HFF-Myc (cell line): Measurements from ENCODE around the gene IBA57.

Source experiments
- DNase-seq: peaks from one replicate; pipeline ENCODE4 v3.0.0-alpha.2; 2011; ENCODE audit warnings: low read depth; ENCODE audit errors: extremely low read depth
- H3K4me3 ChIP-seq: replicated peaks from 2 replicates; pipeline ENCODE4 v1.5.1; 2011; ENCODE audit warnings: low read depth, mild to moderate bottlenecking, control low read depth, low read length
- CTCF ChIP-seq: IDR thresholded peaks from 2 replicates; pipeline ENCODE4 v1.5.1; 2012; ENCODE audit warnings: mild to moderate bottlenecking, low read depth, low read length, control low read depth; ENCODE audit errors: missing control alignments

Gene IBA57

GRCh38 chr1:228156941-228157728 lies 8.5 kb upstream of the IBA57 start:
- H3K4me3 ChIP-seq = no peak overlapping the region
- no peak for TF ChIP-seq CTCF
- DNase-seq = no peak

GRCh38 chr1:228157729-228158126 lies 7.9 kb upstream of the IBA57 start:
- no peak overlapping the region for H3K4me3 ChIP-seq
- no peak for DNase-seq
- TF ChIP-seq CTCF = no peak

GRCh38 chr1:228158151-228159007 lies 7.2 kb upstream of the IBA57 start:
- DNase-seq = no peak
- TF ChIP-seq CTCF = no peak
- no peak overlapping the region for H3K4me3 ChIP-seq

- no peak overlapping the region for H3K4me3 ChIP-seq
- DNase-seq = no peak
- TF ChIP-seq CTCF = no peak
These were observed 6.5 kb upstream of the IBA57 start for GRCh38 chr1:228159008-228159665.

GRCh38 chr1:228160201-228160761 lies 5.3 kb upstream of the IBA57 start:
- DNase-seq = no peak

More at GRCh38 chr1:228160201-228160761, 5.3 kb upstream of the IBA57 start:
- TF ChIP-seq CTCF = no peak
- no peak overlapping the region for H3K4me3 ChIP-seq
